BLaER1 treated with 17β-estradiol and CSF1 and Interleukin-3, amounts not matched to agents 10 nM and 100 nM (cell line): ENCODE measurements around the gene SEPSECS.

Experiments
- H3K27ac ChIP-seq, 11 experiments: shearing (Covaris generic); formaldehyde crosslinking; 2 replicates each; pipeline ENCODE4 v1.8.1; 2022
- H3K27me3 ChIP-seq, 11 experiments: shearing (Covaris generic); formaldehyde crosslinking; 2 replicates each; pipeline ENCODE4 v1.8.1; 2022
- H3K36me3 ChIP-seq, 11 experiments: shearing (Covaris generic); formaldehyde crosslinking; 2 replicates each; pipeline ENCODE4 v1.8.1; 2022
- H3K4me1 ChIP-seq, 10 experiments: shearing (Covaris generic); formaldehyde crosslinking; 2 replicates each; pipeline ENCODE4 v1.8.1; 2022
- H3K4me2 ChIP-seq, 11 experiments: shearing (Covaris generic); formaldehyde crosslinking; 2 replicates each; pipeline ENCODE4 v1.8.1; 2022
- H3K4me3 ChIP-seq, 10 experiments: shearing (Covaris generic); formaldehyde crosslinking; 2 replicates each; pipeline ENCODE4 v1.8.1; 2022
- H3K9ac ChIP-seq, 11 experiments: shearing (Covaris generic); formaldehyde crosslinking; 2 replicates each; pipeline ENCODE4 v1.8.1; 2022
- H3K9me3 ChIP-seq, 11 experiments: shearing (Covaris generic); formaldehyde crosslinking; replicated peaks in 1 of 11; 2 replicates each; pipeline ENCODE4 v1.8.1; 2022
- H4K20me1 ChIP-seq, 11 experiments: shearing (Covaris generic); formaldehyde crosslinking; 2 replicates each; pipeline ENCODE4 v1.8.1; 2022
- Cebpa-rat ChIP-seq, 11 experiments: shearing (Covaris generic); IDR thresholded peaks; 2 replicates each; pipeline ENCODE4 v1.8.1; 2022

SEPSECS gene

DNA sequence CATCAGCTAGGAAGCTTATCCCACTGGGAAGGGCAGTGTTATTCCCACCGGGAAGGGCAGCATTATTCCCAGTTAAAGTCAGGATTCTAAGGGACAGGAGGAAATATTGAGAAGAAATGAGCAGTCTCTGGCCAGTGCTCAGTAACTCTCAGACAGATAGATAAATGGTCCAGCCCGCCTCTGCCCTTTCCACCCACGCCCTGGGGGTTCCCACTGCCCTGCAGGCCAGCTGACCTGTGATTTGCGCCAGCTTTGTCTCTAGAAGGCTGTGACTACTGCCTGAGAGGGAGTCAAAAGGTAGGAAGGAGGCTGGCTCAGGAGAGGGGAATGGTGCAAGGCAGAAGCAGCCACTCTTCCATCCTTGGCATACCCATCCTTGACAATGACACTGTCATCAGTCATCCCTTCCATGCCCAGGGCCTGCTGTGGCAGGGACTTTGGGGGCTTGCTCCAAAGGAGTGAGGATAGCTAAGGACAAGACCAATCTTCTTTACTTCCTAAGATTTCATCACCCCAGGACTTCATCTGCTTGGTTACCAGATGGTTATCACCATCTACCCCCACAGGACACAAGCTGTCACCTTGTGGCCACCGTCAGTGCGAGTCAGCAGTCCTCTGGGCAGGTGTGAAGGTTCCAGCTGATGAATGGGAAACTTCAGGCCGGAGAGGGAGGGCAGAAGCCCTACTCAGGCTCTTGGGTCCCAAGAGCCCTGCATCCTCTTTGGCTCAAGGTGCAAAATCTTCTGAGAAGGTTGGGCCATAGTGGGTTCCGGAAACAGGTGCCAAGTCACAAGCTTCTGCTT, 49.5 kb downstream of the SEPSECS start:
- TF ChIP-seq Cebpa-rat (IDR thresholded peaks at IDR 0.05): no peak
- Histone ChIP-seq H3K4me3 (no peak overlapping the region), H4K20me1 (no peaks in the 10 kb centered on the region), H3K36me3 (no peaks in the 10 kb centered on the region), H3K4me2 (no peak overlapping the region), H3K9ac (no peak overlapping the region), H3K27ac (no peak overlapping the region), H3K4me1 (0 out of 20 replicates have a peak, but pooled peaks cover 0 to 6% (median 0%) of the 10 kb centered on the region in 10 experiments), H3K9me3 (no peaks in the 10 kb centered on the region), H3K27me3 (no peaks in the 10 kb centered on the region)

DNA sequence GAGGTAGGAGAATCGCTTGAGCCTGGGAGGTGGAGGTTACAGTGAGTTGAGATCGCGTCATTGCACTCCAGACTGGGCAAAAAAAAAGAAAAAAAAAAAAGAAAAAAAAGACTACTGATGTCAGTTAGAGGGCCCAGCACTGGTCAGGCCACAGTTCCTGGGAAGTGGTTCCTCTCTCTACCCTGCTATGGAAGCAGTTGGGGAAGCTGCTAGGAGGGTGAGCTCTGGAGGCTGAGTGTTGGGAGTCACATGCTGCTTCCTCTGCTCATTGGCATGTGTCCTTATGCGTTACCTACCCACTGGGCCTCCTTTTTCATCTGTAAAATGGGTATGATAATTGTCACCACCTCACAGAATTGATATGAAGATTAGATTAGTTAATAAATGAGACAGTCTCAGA, 50.7 kb downstream of the SEPSECS start:
- no peaks in the 10 kb centered on the region for H4K20me1 ChIP-seq
- H3K4me1 ChIP-seq: peaks cover 0 to 8% (median 0%) of the 10 kb centered on the region in 10 experiments; a peak in 5 of 20 replicates
- no peak overlapping the region for H3K9ac ChIP-seq
- H3K4me3 ChIP-seq: no peak overlapping the region
- no peaks in the 10 kb centered on the region for H3K36me3 ChIP-seq
- no peaks in the 10 kb centered on the region for H3K9me3 ChIP-seq
- H3K4me2 ChIP-seq: no peak overlapping the region
- no peak overlapping the region for H3K27ac ChIP-seq
- TF ChIP-seq Cebpa-rat (IDR thresholded peaks at IDR 0.05): no peak
- no peaks in the 10 kb centered on the region for H3K27me3 ChIP-seq

DNA sequence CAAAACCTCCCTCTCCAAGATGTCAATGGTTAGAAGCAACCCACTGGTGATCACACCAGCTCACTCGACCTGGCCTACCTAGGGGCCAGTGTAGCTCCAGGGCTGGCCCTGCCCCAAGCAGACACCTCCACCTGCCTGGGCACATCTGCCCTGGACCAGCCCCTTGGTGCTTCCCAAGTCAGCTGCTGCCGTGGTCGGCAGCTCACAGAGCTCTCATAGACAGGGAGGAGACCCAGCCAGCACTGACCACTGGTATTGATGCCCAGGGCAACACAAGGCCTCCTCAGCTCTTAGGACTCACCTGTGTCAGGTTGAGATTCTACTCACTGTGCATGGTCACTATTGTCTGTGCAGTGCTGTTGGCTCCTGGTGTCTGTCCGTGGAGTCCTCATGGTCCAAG, 51.7 kb downstream of the SEPSECS start:
- H3K4me1 ChIP-seq: peaks cover 0 to 13% (median 0%) of the 10 kb centered on the region in 10 experiments; a peak in 5 of 20 replicates
- TF ChIP-seq Cebpa-rat (IDR thresholded peaks at IDR 0.05): no peak
- no peak overlapping the region for H3K4me3 ChIP-seq
- no peak overlapping the region for H3K27ac ChIP-seq
- no peaks in the 10 kb centered on the region for H3K36me3 ChIP-seq
- no peaks in the 10 kb centered on the region for H4K20me1 ChIP-seq
- H3K27me3 ChIP-seq: no peaks in the 10 kb centered on the region
- H3K9ac ChIP-seq: no peak overlapping the region
- no peaks in the 10 kb centered on the region for H3K9me3 ChIP-seq
- no peak overlapping the region for H3K4me2 ChIP-seq

DNA sequence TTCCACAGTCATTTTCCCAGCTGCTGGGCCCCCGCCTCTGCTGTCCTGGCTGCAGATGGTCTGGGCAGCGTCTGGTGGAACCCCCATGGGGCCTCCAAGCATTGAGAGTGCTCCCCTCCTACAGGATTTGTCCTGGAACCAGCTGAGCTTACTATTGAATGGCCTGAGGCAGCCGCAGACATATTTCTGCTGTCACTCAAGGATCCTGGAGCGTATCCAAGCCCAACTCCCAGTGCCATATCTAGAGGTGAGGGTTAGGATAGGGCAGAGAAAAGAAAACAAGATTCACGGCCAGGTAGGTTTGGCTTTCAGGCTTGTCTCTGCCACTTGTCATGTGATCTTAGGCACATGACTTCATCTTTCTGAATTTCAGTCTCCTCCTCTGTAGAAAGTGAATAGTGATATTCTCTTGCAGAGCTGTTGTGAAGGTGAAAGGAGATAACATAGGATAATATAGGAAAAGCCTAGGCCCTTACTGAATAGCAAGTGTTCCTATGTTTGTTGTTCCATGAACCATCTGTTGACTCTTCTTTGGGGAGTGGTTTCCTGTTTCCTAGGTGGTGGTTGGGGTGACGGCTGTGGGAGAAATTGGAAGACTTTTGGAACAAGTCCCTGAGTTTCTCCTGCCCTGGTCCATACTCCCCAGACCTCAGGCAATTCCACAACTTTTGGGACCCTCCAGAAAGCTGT, 52.3 kb downstream of the SEPSECS start:
- Histone ChIP-seq H3K36me3 (no peaks in the 10 kb centered on the region), H3K9ac (no peak overlapping the region), H3K4me2 (no peak overlapping the region), H3K4me3 (no peak overlapping the region), H3K27ac (no peak overlapping the region), H3K27me3 (no peaks in the 10 kb centered on the region), H3K4me1 (peaks cover 0 to 13% (median 0%) of the 10 kb centered on the region in 10 experiments; a peak in 5 of 20 replicates), H3K9me3 (peaks cover 0 to 2% (median 0%) of the 10 kb centered on the region in 11 experiments; a peak in 1 of 22 replicates), H4K20me1 (no peaks in the 10 kb centered on the region)
- TF ChIP-seq Cebpa-rat (IDR thresholded peaks at IDR 0.05): no peak

DNA sequence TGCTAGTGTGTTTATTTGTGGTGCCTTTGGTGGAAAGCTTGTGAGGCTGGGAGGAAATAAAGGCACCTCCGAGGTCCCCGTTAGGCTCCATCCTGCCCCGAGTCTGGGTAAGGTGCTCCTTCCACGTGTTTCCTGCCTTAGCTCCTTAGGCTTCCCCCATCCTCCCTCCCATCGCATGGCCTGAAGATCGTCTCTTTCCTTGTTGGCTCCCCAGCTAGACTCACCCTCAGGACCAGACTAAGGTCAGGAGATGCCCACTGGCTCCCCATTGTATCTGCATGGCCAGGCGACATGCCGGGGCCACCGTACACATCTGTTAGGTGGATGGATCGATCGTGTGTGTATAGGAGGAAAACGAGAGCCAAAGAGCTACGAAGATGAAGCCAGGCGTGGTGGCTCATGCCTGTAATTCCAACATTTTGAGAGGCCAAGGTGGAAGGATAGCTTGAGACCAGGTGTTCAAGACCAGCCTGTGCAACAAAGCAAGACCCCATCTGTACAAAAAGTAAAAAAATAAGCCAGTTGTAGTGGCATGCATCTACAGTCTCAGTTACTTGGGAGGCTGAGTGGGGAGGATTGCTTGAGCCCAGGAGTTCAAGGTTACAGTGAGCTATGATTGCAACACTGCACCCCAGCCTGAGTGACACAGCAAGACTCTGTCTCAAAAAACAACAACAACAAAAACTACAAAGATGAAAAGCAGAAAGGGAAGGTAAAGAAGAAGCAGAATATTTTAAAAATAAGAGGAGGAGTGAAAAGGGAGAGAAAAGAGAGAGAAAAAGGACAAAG, 53.7 kb downstream of the SEPSECS start:
- H3K9ac ChIP-seq: no peak overlapping the region
- no peak overlapping the region for H3K27ac ChIP-seq
- peaks cover 0 to 13% (median 0%) of the 10 kb centered on the region in 10 experiments; a peak in 5 of 20 replicates for H3K4me1 ChIP-seq
- no peaks in the 10 kb centered on the region for H3K36me3 ChIP-seq
- H4K20me1 ChIP-seq: no peaks in the 10 kb centered on the region
- H3K4me3 ChIP-seq: no peak overlapping the region
- no peak for TF ChIP-seq Cebpa-rat (IDR thresholded peaks at IDR 0.05)
- H3K9me3 ChIP-seq: peaks cover 10 to 16% (median 11%) of the 10 kb centered on the region in 11 experiments
- no peaks in the 10 kb centered on the region for H3K27me3 ChIP-seq
- no peak overlapping the region for H3K4me2 ChIP-seq

DNA sequence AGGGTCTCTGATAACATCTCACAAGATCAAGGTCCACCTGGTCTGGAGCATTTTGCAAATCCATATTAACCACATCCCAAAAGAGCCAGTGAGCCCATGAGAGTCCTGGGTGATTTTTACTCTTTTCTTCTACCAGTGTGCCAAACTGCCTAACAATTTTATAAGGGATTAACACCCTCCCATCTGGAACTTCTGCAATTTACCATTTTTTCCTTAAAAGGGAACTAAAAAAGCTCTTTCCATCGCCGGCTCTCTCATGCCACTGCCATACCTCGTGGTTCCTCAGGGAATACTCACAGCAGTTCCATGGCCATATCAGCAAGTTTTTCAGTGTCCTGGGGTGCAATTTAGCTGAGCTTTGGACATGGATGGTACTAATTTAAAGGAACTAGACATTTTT, 55.7 kb downstream of the SEPSECS start:
- peak overlapping the region in 3 of 11 experiments; percentile 1 to 56 (median 17); a peak in 4 of 22 replicates for H3K4me2 ChIP-seq
- no peak overlapping the region for H3K27ac ChIP-seq
- TF ChIP-seq Cebpa-rat (IDR thresholded peaks at IDR 0.05): no peak
- H3K9me3 ChIP-seq: peaks cover 14 to 21% (median 19%) of the 10 kb centered on the region in 11 experiments
- H3K4me3 ChIP-seq: no peak overlapping the region
- no peaks in the 10 kb centered on the region for H3K27me3 ChIP-seq
- peaks cover 0 to 13% (median 7%) of the 10 kb centered on the region in 10 experiments; a peak in 11 of 20 replicates for H3K4me1 ChIP-seq
- H3K9ac ChIP-seq: no peak overlapping the region
- H3K36me3 ChIP-seq: no peaks in the 10 kb centered on the region
- no peaks in the 10 kb centered on the region for H4K20me1 ChIP-seq

DNA sequence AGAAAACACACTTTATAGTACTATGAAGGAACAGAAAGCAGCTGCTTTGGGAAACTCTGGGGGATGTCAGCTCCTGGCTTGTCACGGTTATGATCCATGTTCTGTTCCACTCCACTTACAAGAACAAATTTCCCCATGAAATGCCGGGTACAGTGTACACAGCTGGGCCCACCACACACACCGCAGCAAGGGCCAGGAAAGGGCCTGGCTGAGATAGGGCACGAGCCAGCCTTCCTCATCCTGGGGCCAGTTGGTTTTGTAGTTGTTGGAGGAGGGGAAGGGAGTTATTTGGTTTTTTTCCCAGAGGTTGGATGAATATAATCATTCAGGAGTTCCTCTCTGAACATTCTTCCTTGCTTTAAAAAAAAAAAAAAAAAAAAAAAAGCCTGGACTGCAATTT, 56.8 kb downstream of the SEPSECS start:
- no peak overlapping the region for H3K4me2 ChIP-seq
- H4K20me1 ChIP-seq: no peaks in the 10 kb centered on the region
- peaks cover 0 to 14% (median 9%) of the 10 kb centered on the region in 10 experiments; a peak in 11 of 20 replicates for H3K4me1 ChIP-seq
- no peak overlapping the region for H3K9ac ChIP-seq
- H3K9me3 ChIP-seq: peaks cover 14 to 21% (median 19%) of the 10 kb centered on the region in 11 experiments
- no peak for TF ChIP-seq Cebpa-rat (IDR thresholded peaks at IDR 0.05)
- H3K4me3 ChIP-seq: no peak overlapping the region
- no peaks in the 10 kb centered on the region for H3K27me3 ChIP-seq
- H3K36me3 ChIP-seq: no peaks in the 10 kb centered on the region
- H3K27ac ChIP-seq: no peak overlapping the region

DNA sequence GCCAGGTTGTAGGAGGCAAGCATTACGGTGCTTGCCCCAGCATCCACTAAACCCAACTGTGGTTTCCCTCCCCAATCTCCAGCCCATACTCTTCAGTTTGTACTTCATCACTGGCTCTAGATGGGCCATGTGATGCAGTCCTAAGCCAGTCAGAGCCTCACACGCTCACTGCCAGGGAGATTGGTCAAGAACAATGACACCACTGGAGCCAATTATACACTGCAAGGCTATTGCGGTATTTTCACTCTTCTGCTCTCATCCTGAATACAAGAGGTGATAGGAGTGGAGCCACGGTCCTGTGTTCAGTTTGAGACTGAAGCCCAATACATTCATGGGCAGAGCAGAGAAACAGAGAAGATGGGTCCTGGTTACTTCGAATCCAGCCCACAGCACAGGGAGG, 58.4 kb downstream of the SEPSECS start:
- no peaks in the 10 kb centered on the region for H3K27me3 ChIP-seq
- no peak for TF ChIP-seq Cebpa-rat (IDR thresholded peaks at IDR 0.05)
- no peak overlapping the region for H3K9ac ChIP-seq
- H3K4me3 ChIP-seq: no peak overlapping the region
- H3K4me1 ChIP-seq: peaks cover 0 to 14% (median 9%) of the 10 kb centered on the region in 10 experiments; a peak in 11 of 20 replicates
- H3K27ac ChIP-seq: no peak overlapping the region
- no peaks in the 10 kb centered on the region for H3K36me3 ChIP-seq
- no peaks in the 10 kb centered on the region for H4K20me1 ChIP-seq
- no peak overlapping the region for H3K4me2 ChIP-seq
- H3K9me3 ChIP-seq: peaks cover 14 to 21% (median 19%) of the 10 kb centered on the region in 11 experiments

DNA sequence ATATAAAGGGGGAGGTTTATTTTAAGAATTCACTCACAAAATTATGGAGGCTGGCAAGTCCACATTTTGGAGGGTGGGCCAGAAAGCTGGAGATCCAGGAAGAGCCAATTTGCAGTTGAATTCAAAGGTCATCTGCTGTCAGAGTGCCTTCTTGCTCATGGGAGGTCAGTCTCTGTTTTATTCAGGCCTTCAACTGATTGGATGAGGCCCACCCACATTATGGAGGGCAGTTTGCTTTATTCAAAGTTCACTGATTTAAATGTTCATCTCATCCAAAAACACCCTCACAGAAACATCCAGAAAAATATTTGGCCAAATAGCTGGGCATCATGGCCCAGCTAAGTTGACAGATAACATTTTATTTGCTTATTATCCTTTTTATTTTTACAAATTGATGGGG, 59.5 kb downstream of the SEPSECS start:
- Histone ChIP-seq H3K4me3 (no peak overlapping the region), H3K9ac (no peak overlapping the region), H4K20me1 (no peaks in the 10 kb centered on the region), H3K36me3 (no peaks in the 10 kb centered on the region), H3K27me3 (no peaks in the 10 kb centered on the region), H3K27ac (no peak overlapping the region), H3K4me2 (no peak overlapping the region), H3K9me3 (peaks cover 14 to 21% (median 19%) of the 10 kb centered on the region in 11 experiments), H3K4me1 (peaks cover 0 to 14% (median 9%) of the 10 kb centered on the region in 10 experiments; a peak in 11 of 20 replicates)
- no peak for TF ChIP-seq Cebpa-rat (IDR thresholded peaks at IDR 0.05)
